GM12875 (cell line): ENCODE data around the gene HLA-DRB1.
"Not testable (repeated sequence)": the region's sequence is repeated elsewhere in the genome, so short reads cannot be mapped to it uniquely, and the experiment has no call there.

Experiments used
- H3K4me3 ChIP-seq: one replicate; pipeline ENCODE4 v1.5.1; 2011; ENCODE audit warnings: low read depth, low read length, control low read depth
- CTCF ChIP-seq: IDR thresholded peaks from 2 replicates; pipeline ENCODE4 v1.5.1; 2011; ENCODE audit warnings: low read depth, mild to moderate bottlenecking, control low read depth, inconsistent platforms, low read length, moderate library complexity, borderline replicate concordance; ENCODE audit not compliant: insufficient read depth

Gene HLA-DRB1

GRCh38 chr6:32597024-32597423, 7.4 kb upstream of the HLA-DRB1 start:
- TF ChIP-seq CTCF = no peak
- H3K4me3 ChIP-seq = no peak overlapping the region

GRCh38 chr6:32590713-32591112, 1.1 kb upstream of the HLA-DRB1 start:
- H3K4me3 ChIP-seq = not testable (repeated sequence)

- TF ChIP-seq CTCF = no peak
- peak overlapping the region; percentile 52 for H3K4me3 ChIP-seq
Measured at GRCh38 chr6:32588156-32588555, 1.5 kb downstream of the HLA-DRB1 start.

GRCh38 chr6:32583527-32583898, 6.1 kb downstream of the HLA-DRB1 start:
- TF ChIP-seq CTCF = no peak
- peak overlapping the region; percentile 52 for H3K4me3 ChIP-seq

- no peak overlapping the region for H3K4me3 ChIP-seq
- TF ChIP-seq CTCF = no peak
Measured at GRCh38 chr6:32581315-32582095, 8.1 kb downstream of the HLA-DRB1 start.

GRCh38 chr6:32580593-32580992, 9.1 kb downstream of the HLA-DRB1 start:
- no peak overlapping the region for H3K4me3 ChIP-seq
- no peak for TF ChIP-seq CTCF

GRCh38 chr6:32578962-32579361, 10.7 kb downstream of the HLA-DRB1 start:
- TF ChIP-seq CTCF = no peak
- H3K4me3 ChIP-seq = no peak overlapping the region

GRCh38 chr6:32577493-32577892, 12.2 kb downstream of the HLA-DRB1 start:
- H3K4me3 ChIP-seq = not testable (repeated sequence)
